ENCODE data around the gene EFNA3. TPM values are rescaled to one million over a fixed set of nuclear protein-coding genes. Genes with fewer than 3 reads are reported as not detected.

Gene EFNA3
- total and polyA plus RNA-seq, 2 donors (not counting 1 experiment from before 2014, with no cell fraction given), result 0.30 to 0.33 TPM

DNA sequence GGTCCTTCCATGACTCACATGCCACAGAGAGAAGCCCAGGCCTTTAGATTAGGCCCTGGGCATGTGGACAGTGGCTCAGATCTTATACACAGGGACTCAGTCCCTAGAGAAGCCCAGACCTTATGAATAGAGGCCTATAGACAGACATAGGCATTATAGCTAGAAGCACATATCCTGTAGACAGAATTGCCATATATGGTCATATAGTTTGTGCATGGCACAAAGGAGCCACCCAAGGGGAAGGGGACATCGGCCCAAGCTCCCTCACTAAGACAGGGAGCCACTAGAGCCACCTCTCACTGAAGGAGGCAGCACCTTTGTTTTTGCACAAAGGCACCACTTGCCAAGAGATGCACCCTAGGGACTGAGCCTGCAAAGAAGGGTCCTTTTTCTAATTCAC, 2.3 kb upstream of the EFNA3 start:
- Histone ChIP-seq H2AFZ (ENCODE audit: low read length) (no peak overlapping the region), H4K20me1 (ENCODE audit: control insufficient read depth, extremely low read depth, insufficient read depth, low read length) (no peaks in the 10 kb centered on the region), H3K27me3 (ENCODE audit: control insufficient read depth, insufficient read depth, low read length) (peaks cover 59% of the 10 kb centered on the region), H3K36me3 (ENCODE audit: control insufficient read depth, insufficient read depth, low read length) (no peaks in the 10 kb centered on the region), H3K4me3 (replicated peaks in 1 of 4; ENCODE audit: control extremely low read depth in 1 of 4, insufficient read depth in 1 of 4, low read depth in 3 of 4, low read length in 4 of 4) (no peak overlapping the region), H3K4me1 (ENCODE audit: control insufficient read depth, extremely low read depth, insufficient read depth, low read length) (no peaks in the 10 kb centered on the region), H3K9me3 (ENCODE audit: control insufficient read depth, insufficient read depth, low read depth, low read length) (no peaks in the 10 kb centered on the region), H3K79me2 (ENCODE audit: control insufficient read depth, insufficient read depth, low read length) (no peaks in the 10 kb centered on the region), H3K4me2 (ENCODE audit: extremely low read depth, insufficient read depth, low read length) (no peak overlapping the region), H3K9ac (ENCODE audit: insufficient read depth, low read length) (no peak overlapping the region), H3K27ac (ENCODE audit: insufficient read depth, low read length) (no peak overlapping the region)
- TF ChIP-seq, protein P1, sequence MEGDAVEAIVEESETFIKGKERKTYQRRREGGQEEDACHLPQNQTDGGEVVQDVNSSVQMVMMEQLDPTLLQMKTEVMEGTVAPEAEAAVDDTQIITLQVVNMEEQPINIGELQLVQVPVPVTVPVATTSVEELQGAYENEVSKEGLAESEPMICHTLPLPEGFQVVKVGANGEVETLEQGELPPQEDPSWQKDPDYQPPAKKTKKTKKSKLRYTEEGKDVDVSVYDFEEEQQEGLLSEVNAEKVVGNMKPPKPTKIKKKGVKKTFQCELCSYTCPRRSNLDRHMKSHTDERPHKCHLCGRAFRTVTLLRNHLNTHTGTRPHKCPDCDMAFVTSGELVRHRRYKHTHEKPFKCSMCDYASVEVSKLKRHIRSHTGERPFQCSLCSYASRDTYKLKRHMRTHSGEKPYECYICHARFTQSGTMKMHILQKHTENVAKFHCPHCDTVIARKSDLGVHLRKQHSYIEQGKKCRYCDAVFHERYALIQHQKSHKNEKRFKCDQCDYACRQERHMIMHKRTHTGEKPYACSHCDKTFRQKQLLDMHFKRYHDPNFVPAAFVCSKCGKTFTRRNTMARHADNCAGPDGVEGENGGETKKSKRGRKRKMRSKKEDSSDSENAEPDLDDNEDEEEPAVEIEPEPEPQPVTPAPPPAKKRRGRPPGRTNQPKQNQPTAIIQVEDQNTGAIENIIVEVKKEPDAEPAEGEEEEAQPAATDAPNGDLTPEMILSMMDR (conservative IDR thresholded peaks at IDR 0.05 in 1 of 2, IDR thresholded peaks at IDR 0.05 in 1 of 2; ENCODE audit: low read depth in 1 of 2, low read length in 2 of 2), result no peak
- no peak for DNase-seq (ENCODE audit: low read depth in 2 of 2)

DNA sequence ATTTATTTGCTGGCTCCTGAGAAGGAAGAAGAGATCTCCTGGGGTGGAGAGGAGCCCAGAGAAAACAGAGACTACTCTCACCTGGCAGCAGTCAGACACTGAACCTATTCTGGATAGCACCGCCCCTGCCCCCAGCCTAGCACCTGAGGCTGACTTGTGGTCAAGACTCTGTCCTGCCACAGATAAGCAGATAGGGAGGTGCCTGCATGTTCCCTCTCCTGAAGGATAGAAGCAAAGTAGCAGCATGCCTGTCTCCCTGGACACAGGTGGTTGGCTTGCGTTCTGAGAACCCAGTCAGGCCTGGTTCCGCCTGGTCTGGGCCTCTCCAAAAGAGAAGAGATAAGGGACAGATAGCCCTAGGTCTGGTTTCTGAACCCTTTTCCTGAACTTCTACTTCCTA, 1.3 kb upstream of the EFNA3 start:
- no peaks in the 10 kb centered on the region for H4K20me1 ChIP-seq (ENCODE audit: control insufficient read depth, extremely low read depth, insufficient read depth, low read length)
- H3K79me2 ChIP-seq (ENCODE audit: control insufficient read depth, insufficient read depth, low read length), result no peaks in the 10 kb centered on the region
- H3K9ac ChIP-seq (ENCODE audit: insufficient read depth, low read length), result no peak overlapping the region
- no peak overlapping the region for H2AFZ ChIP-seq (ENCODE audit: low read length)
- DNase-seq (ENCODE audit: low read depth in 2 of 2), result no peak
- no peaks in the 10 kb centered on the region for H3K9me3 ChIP-seq (ENCODE audit: control insufficient read depth, insufficient read depth, low read depth, low read length)
- no peaks in the 10 kb centered on the region for H3K4me1 ChIP-seq (ENCODE audit: control insufficient read depth, extremely low read depth, insufficient read depth, low read length)
- H3K36me3 ChIP-seq (ENCODE audit: control insufficient read depth, insufficient read depth, low read length), result no peaks in the 10 kb centered on the region
- no peak overlapping the region for H3K4me2 ChIP-seq (ENCODE audit: extremely low read depth, insufficient read depth, low read length)
- TF ChIP-seq EZH2 (IDR thresholded peaks at IDR 0.05; ENCODE audit: low read length, missing control alignments), result no peak
- TF ChIP-seq, protein P1 (conservative IDR thresholded peaks at IDR 0.05 in 1 of 2, IDR thresholded peaks at IDR 0.05 in 1 of 2; ENCODE audit: low read depth in 1 of 2, low read length in 2 of 2), result no peak
- H3K27ac ChIP-seq (ENCODE audit: insufficient read depth, low read length), result no peak overlapping the region
- H3K4me3 ChIP-seq (replicated peaks in 1 of 4; ENCODE audit: control extremely low read depth in 1 of 4, insufficient read depth in 1 of 4, low read depth in 3 of 4, low read length in 4 of 4), result no peak overlapping the region
- H3K27me3 ChIP-seq (ENCODE audit: control insufficient read depth, insufficient read depth, low read length), result peaks cover 67% of the 10 kb centered on the region

DNA sequence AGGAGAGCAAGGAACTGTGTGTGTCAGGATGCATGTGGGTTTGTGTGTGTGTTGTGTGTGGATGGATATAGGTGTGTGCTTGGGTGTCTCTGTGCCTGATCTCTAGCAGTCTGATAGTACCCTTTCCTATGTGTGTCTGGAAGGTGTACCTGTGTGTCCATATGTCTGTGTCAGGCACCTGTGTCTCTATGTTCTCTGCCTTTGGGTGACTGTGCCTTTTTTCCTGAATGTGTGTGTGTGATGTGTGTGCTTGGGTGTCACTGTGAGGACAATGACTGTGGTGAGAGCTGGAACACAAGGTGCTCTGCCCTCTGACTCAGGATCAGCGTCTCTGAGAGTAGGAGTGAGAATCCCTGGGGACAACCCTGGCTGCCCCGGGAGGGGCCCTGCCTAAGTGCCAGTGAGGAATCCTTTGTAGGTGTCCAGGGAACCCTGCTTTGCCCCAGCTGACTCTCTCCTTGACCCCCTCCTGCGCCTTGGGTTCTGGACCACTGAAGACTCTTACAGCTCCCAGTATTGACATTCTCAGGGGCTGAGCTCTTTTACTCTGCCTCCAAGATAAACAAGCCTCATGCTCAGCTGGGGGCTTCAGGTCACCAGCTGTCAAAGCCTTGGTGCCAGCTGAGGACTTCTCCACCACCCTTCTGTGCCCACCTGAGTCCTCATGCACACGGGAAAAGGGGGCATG, 735 bp upstream of the EFNA3 start:
- Histone ChIP-seq H3K9me3 (ENCODE audit: control insufficient read depth, insufficient read depth, low read depth, low read length) (no peaks in the 10 kb centered on the region), H3K79me2 (ENCODE audit: control insufficient read depth, insufficient read depth, low read length) (no peaks in the 10 kb centered on the region), H3K4me3 (replicated peaks in 1 of 4; ENCODE audit: control extremely low read depth in 1 of 4, insufficient read depth in 1 of 4, low read depth in 3 of 4, low read length in 4 of 4) (no peak overlapping the region), H3K36me3 (ENCODE audit: control insufficient read depth, insufficient read depth, low read length) (no peaks in the 10 kb centered on the region), H3K27me3 (ENCODE audit: control insufficient read depth, insufficient read depth, low read length) (peaks cover 68% of the 10 kb centered on the region), H3K9ac (ENCODE audit: insufficient read depth, low read length) (no peak overlapping the region), H3K27ac (ENCODE audit: insufficient read depth, low read length) (no peak overlapping the region), H3K4me2 (ENCODE audit: extremely low read depth, insufficient read depth, low read length) (no peak overlapping the region), H2AFZ (ENCODE audit: low read length) (no peak overlapping the region), H3K4me1 (ENCODE audit: control insufficient read depth, extremely low read depth, insufficient read depth, low read length) (no peaks in the 10 kb centered on the region), H4K20me1 (ENCODE audit: control insufficient read depth, extremely low read depth, insufficient read depth, low read length) (no peaks in the 10 kb centered on the region)
- no peak for TF ChIP-seq EZH2 (IDR thresholded peaks at IDR 0.05; ENCODE audit: low read length, missing control alignments)
- TF ChIP-seq, protein P1 (conservative IDR thresholded peaks at IDR 0.05 in 1 of 2, IDR thresholded peaks at IDR 0.05 in 1 of 2; ENCODE audit: low read depth in 1 of 2, low read length in 2 of 2), result no peak
- no peak for DNase-seq (ENCODE audit: low read depth in 2 of 2)
